H1 (cell line): ENCODE measurements around the gene FOXC1. TPM values are rescaled to one million over a fixed set of nuclear protein-coding genes. Genes with fewer than 3 reads are reported as not detected.

ENCODE experiments used
- CTCF ChIA-PET: fragments of 300-600 bp; sonication (Branson Sonifier 250); formaldehyde crosslinking; loops from one replicate; lab custom pipeline; 2021; ENCODE audit not compliant: partially characterized antibody; lab: Charles Lee
- POLR2A ChIA-PET: fragments of 300-600 bp; sonication (Branson Sonifier 250); formaldehyde crosslinking; loops from one replicate; lab custom pipeline; 2021; ENCODE audit warnings: inconsistent platforms; ENCODE audit not compliant: partially characterized antibody; lab: Charles Lee
- DNase-seq, 2 experiments: peaks; one replicate each; pipeline versions ENCODE4 v3.0.0 to v3.0.0-alpha.2; 2010 to 2022; ENCODE audit warnings: low spot score in 2 of 2, low read depth in 1 of 2, mixed read lengths in 1 of 2
- FAIRE-seq: peaks from 2 replicates; lab custom pipeline; 2011; peaks lifted over from hg19 to GRCh38; lab: Jason Lieb, UNC
- H2AFZ ChIP-seq: 2 replicates; pipeline ENCODE4 v1.8.1; 2012; ENCODE audit warnings: low read length, inconsistent platforms
- H2AK5ac ChIP-seq: 2 replicates; pipeline ENCODE4 v1.6.1; 2013; ENCODE audit warnings: low read depth, low read length
- H2BK120ac ChIP-seq: replicated peaks from 2 replicates; pipeline ENCODE3; 2013; ENCODE audit warnings: low read depth, low read length, inconsistent platforms
- H2BK12ac ChIP-seq: 2 replicates; pipeline ENCODE4 v1.6.1; 2013; ENCODE audit warnings: low read depth, low read length
- H2BK15ac ChIP-seq: 2 replicates; pipeline ENCODE4 v1.6.1; 2013; ENCODE audit warnings: low read length
- H2BK20ac ChIP-seq: 2 replicates; pipeline ENCODE4 v1.6.1; 2013; ENCODE audit warnings: low read length
- H2BK5ac ChIP-seq: 2 replicates; pipeline ENCODE4 v1.6.1; 2013; ENCODE audit warnings: low read depth, low read length
- H3K14ac ChIP-seq: 2 replicates; pipeline ENCODE4 v1.6.1; 2013; ENCODE audit warnings: inconsistent platforms; ENCODE audit not compliant: insufficient read length
- H3K18ac ChIP-seq: 2 replicates; pipeline ENCODE4 v1.6.1; 2013; ENCODE audit warnings: low read length; ENCODE audit errors: extremely low read depth
- H3K23ac ChIP-seq: 2 replicates; pipeline ENCODE4 v1.6.1; 2013; ENCODE audit warnings: inconsistent platforms; ENCODE audit not compliant: insufficient read length
- H3K23me2 ChIP-seq: 2 replicates; pipeline ENCODE4 v1.6.1; 2013; ENCODE audit warnings: low read depth, low read length
- H3K27ac ChIP-seq: 2 replicates; pipeline ENCODE4 v1.6.1; 2011; ENCODE audit warnings: low read depth, low read length, inconsistent platforms
- H3K27me3 ChIP-seq, 4 experiments: replicated peaks in 1 of 4; 1 replicate in 1 of 4; 2 replicates in 3 of 4; pipeline versions ENCODE4 v1.6.1 to v1.8.1; 2011 to 2013; ENCODE audit warnings: low read length in 3 of 4, mild to moderate bottlenecking in 3 of 4, inconsistent platforms in 2 of 4, mixed read lengths in 2 of 4, moderate library complexity in 1 of 4; ENCODE audit not compliant: control insufficient read depth in 3 of 4, insufficient read depth in 3 of 4; ENCODE audit errors: extremely low read depth in 1 of 4
- H3K36me3 ChIP-seq, 4 experiments: 2 replicates each; pipeline versions ENCODE4 v1.6.1 to v1.8.1; 2011 to 2013; ENCODE audit warnings: mild to moderate bottlenecking in 4 of 4, low read length in 3 of 4, moderate library complexity in 2 of 4, control low read depth in 1 of 4, inconsistent platforms in 1 of 4; ENCODE audit not compliant: insufficient read depth in 4 of 4, control insufficient read depth in 2 of 4
- H3K4ac ChIP-seq: replicated peaks from 2 replicates; pipeline ENCODE3; 2013; ENCODE audit warnings: low read length, low read depth, mixed read lengths, inconsistent platforms; ENCODE audit not compliant: insufficient read length
- H3K4me1 ChIP-seq, 4 experiments: replicated peaks in 1 of 4; 1 replicate in 1 of 4; 2 replicates in 3 of 4; pipeline versions ENCODE4 v1.6.1 to v1.8.1; 2011 to 2013; ENCODE audit warnings: low read length in 3 of 4, inconsistent platforms in 2 of 4, mixed read lengths in 1 of 4; ENCODE audit not compliant: insufficient read depth in 4 of 4, control insufficient read depth in 3 of 4
- H3K4me2 ChIP-seq, 2 experiments: 2 replicates each; pipeline versions ENCODE4 v1.6.1 to v1.8.1; 2011 to 2013; ENCODE audit warnings: low read depth in 2 of 2, low read length in 2 of 2, control low read depth in 1 of 2, inconsistent platforms in 1 of 2, mild to moderate bottlenecking in 1 of 2; ENCODE audit not compliant: insufficient read depth in 1 of 2
- H3K4me3 ChIP-seq, 4 experiments: fragments of 200-600, 300-600 bp in 1 of 4; sonication (generic), shearing (Covaris generic), sonication (Bioruptor Twin) in 1 of 4; 2 replicates each; pipeline versions ENCODE4 v1.5.1 to v1.8.1; 2011 to 2016; ENCODE audit warnings: low read length in 4 of 4, low read depth in 3 of 4, control low read depth in 2 of 4, inconsistent platforms in 2 of 4, mild to moderate bottlenecking in 2 of 4, mixed read lengths in 1 of 4, moderate library complexity in 1 of 4; ENCODE audit not compliant: insufficient read depth in 2 of 4; ENCODE audit errors: extremely low read depth in 1 of 4
- H3K56ac ChIP-seq: replicated peaks from 2 replicates; pipeline ENCODE3; 2013; ENCODE audit warnings: low read depth, mild to moderate bottlenecking, mixed read lengths, low read length, inconsistent platforms; ENCODE audit not compliant: insufficient read length
- H3K79me1 ChIP-seq: 2 replicates; pipeline ENCODE4 v1.6.1; 2013; ENCODE audit warnings: low read depth, low read length, control low read depth
- H3K79me2 ChIP-seq, 2 experiments: 2 replicates each; pipeline versions ENCODE4 v1.6.1 to v1.8.1; 2012 to 2013; ENCODE audit warnings: low read length in 2 of 2, mild to moderate bottlenecking in 2 of 2, inconsistent platforms in 1 of 2; ENCODE audit not compliant: insufficient read depth in 2 of 2, control insufficient read depth in 1 of 2
- H3K9ac ChIP-seq, 4 experiments: replicated peaks in 1 of 4; 1 replicate in 1 of 4; 2 replicates in 3 of 4; pipeline versions ENCODE4 v1.6.1 to v1.8.1; 2011 to 2013; ENCODE audit warnings: low read depth in 3 of 4, low read length in 3 of 4, control low read depth in 2 of 4, mild to moderate bottlenecking in 2 of 4, moderate library complexity in 2 of 4, inconsistent platforms in 1 of 4; ENCODE audit errors: extremely low read depth in 1 of 4
- H3K9me3 ChIP-seq, 2 experiments: 2 replicates each; pipeline versions ENCODE4 v1.6.1 to v1.8.1; 2012 to 2013; ENCODE audit warnings: mild to moderate bottlenecking in 2 of 2, moderate library complexity in 2 of 2, control low read depth in 1 of 2, inconsistent platforms in 1 of 2, low read depth in 1 of 2, low read length in 1 of 2, mixed read lengths in 1 of 2; ENCODE audit not compliant: insufficient read depth in 2 of 2
- H4K20me1 ChIP-seq, 2 experiments: replicated peaks in 1 of 2; 2 replicates each; pipeline versions ENCODE3 to v1.8.1; 2011 to 2013; ENCODE audit warnings: inconsistent platforms in 2 of 2, low read length in 2 of 2, mild to moderate bottlenecking in 1 of 2; ENCODE audit not compliant: insufficient read depth in 2 of 2, control insufficient read depth in 1 of 2
- H4K5ac ChIP-seq: 2 replicates; pipeline ENCODE4 v1.6.1; 2013; ENCODE audit warnings: low read length, low read depth, mixed read lengths, inconsistent platforms; ENCODE audit not compliant: insufficient read length
- H4K8ac ChIP-seq: 2 replicates; pipeline ENCODE4 v1.8.0; 2013; ENCODE audit warnings: mild to moderate bottlenecking, moderate library complexity, low read length, inconsistent platforms; ENCODE audit not compliant: insufficient read depth; ENCODE audit errors: extremely low read depth
- H4K91ac ChIP-seq: replicated peaks from 2 replicates; pipeline ENCODE3; 2013; ENCODE audit warnings: low read length, mixed read lengths, inconsistent platforms; ENCODE audit not compliant: insufficient read length
- CEBPB ChIP-seq: IDR thresholded peaks from 2 replicates; pipeline ENCODE4 v1.6.1; 2012; ENCODE audit warnings: low read depth, low read length
- MAFK ChIP-seq: IDR thresholded peaks from 2 replicates; pipeline ENCODE4 v1.6.1; 2012; ENCODE audit warnings: low read depth, mild to moderate bottlenecking, improper control_type of control experiment, low read length
- SAP30 ChIP-seq: fragments of 300-600 bp; sonication (generic); IDR thresholded peaks from 2 replicates; pipeline ENCODE4 v1.7.1; 2012; ENCODE audit warnings: low read length, moderate library complexity, mild to moderate bottlenecking, inconsistent platforms; ENCODE audit not compliant: insufficient read depth, insufficient replicate concordance
- SIRT6 ChIP-seq: IDR thresholded peaks from one replicate; pipeline ENCODE4 v1.7.1; 2012; ENCODE audit warnings: low read length, inconsistent platforms
- TAF7 ChIP-seq: optimal IDR thresholded peaks from 2 replicates; pipeline ENCODE3; 2011; ENCODE audit warnings: low read depth, mild to moderate bottlenecking, inconsistent platforms, low read length, moderate library complexity, borderline replicate concordance
- WGBS, 2 experiments: shearing (Covaris generic) in 1 of 2; methylation state at CpG; one replicate each; pipeline versions ENCODE4 v1.1.6 to v1.1.7; 2013 to 2015; ENCODE audit warnings: low lambda C conversion rate in 2 of 2, mixed read lengths in 2 of 2, inconsistent platforms in 1 of 2, low coverage in 1 of 2, missing lambda C conversion rate in 1 of 2; ENCODE audit not compliant: insufficient replicate concordance in 2 of 2, insufficient coverage in 1 of 2, insufficient read length in 1 of 2; ENCODE audit errors: extremely low coverage in 1 of 2, missing lambda C conversion rate in 1 of 2; 5-methylcytosine and 5-hydroxymethylcytosine counted together
- polyA plus RNA-seq, 7 experiments: library from polyadenylated mRNA; depleted of rRNA in 3 of 7; stranded (reverse) in 5 of 7; unstranded in 2 of 7; fragments of >200 nt in 5 of 7; fragments of 200-250 nt in 2 of 7; gene quantifications; 1 replicate in 5 of 7; 2 replicates in 1 of 7; 4 replicates in 1 of 7; pipeline versions ENCODE4 v1.2.1 to v1.2.3, GENCODE V29; 2011 to 2013; ENCODE audit warnings: missing spikeins in 2 of 7, mixed read lengths in 2 of 7
- total RNA-seq: library from RNA; stranded (reverse); fragmentation: NEBNext Ultra II Directional; extraction: Animal tissue kit (Norgen Biotek cat#: 25700); gene quantifications from 2 replicates; pipeline ENCODE4 v1.2.1, GENCODE V29; 2021
- TF ChIP-seq, protein P1 (sequence below): IDR thresholded peaks from 2 replicates; pipeline ENCODE4 v1.6.1; 2011; ENCODE audit warnings: low read depth, mild to moderate bottlenecking, low read length; ENCODE audit not compliant: insufficient read depth

The FOXC1 gene
- total and polyA plus RNA-seq, 2 of the 8 experiments (the other 6 are each of a cell fraction or from before 2014, with no cell fraction given): 0.22 TPM; not detected in 1

- DNase-seq (no peak), FAIRE-seq (no peak)
- TF ChIP-seq, protein P1, sequence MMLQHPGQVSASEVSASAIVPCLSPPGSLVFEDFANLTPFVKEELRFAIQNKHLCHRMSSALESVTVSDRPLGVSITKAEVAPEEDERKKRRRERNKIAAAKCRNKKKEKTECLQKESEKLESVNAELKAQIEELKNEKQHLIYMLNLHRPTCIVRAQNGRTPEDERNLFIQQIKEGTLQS: no peak
- no peak for TF ChIP-seq MAFK
- no peak for TF ChIP-seq TAF7
- no peak for TF ChIP-seq CEBPB
- no peak for TF ChIP-seq SAP30
- no peak for TF ChIP-seq SIRT6
- Histone ChIP-seq H3K79me1 (no peaks in the 10 kb centered on the region), H3K27ac (no peak overlapping the region), H3K4me3 (no peak overlapping the region), H3K23me2 (no peaks in the 10 kb centered on the region), H3K9me3 (no peaks in the 10 kb centered on the region), H2BK12ac (no peak overlapping the region), H2BK15ac (no peak overlapping the region), H3K14ac (no peak overlapping the region), H3K79me2 (no peaks in the 10 kb centered on the region), H2AFZ (no peak overlapping the region), H3K23ac (no peak overlapping the region), H4K20me1 (no peaks in the 10 kb centered on the region), H3K4me1 (peaks cover 0 to 4% (median 1%) of the 10 kb centered on the region in 4 experiments; a peak in 4 of 7 replicates), H2AK5ac (no peak overlapping the region), H3K27me3 (peaks cover 3 to 17% (median 13%) of the 10 kb centered on the region in 4 experiments), H2BK5ac (no peak overlapping the region), H2BK120ac (no peak overlapping the region), H4K91ac (no peak overlapping the region), H4K5ac (no peak overlapping the region), H3K4me2 (no peak overlapping the region), H3K18ac (no peak overlapping the region), H3K4ac (no peak overlapping the region), H4K8ac (no peak overlapping the region), H3K36me3 (no peaks in the 10 kb centered on the region), H3K9ac (no peak overlapping the region), H3K56ac (no peak overlapping the region), H2BK20ac (no peak overlapping the region)
- ChIA-PET POLR2A (no interaction called here), CTCF (interaction anchor here (1.4 to 1.5 kb wide), 2 partner anchors 13 to 32 kb away, joined by 3 read pairs; no protein-coding TSS in a partner anchor)
- 93% methylated on average over 21 of the region's 24 CpGs; no CpG with 5 or more reads in 1 of the 2 experiments for whole genome bisulfite sequencing, 2 experiments
These were observed 10.8 kb upstream of the FOXC1 start for GRCh38 chr6:1598886-1599285.
